GM10266 (cell line): ENCODE results near the gene C10orf90.

Source experiments
- DNase-seq: peaks from one replicate; pipeline ENCODE4 v3.0.0; 2012; ENCODE audit errors: extremely low spot score
- TF ChIP-seq, protein P1 (sequence below): IDR thresholded peaks from 2 replicates; pipeline ENCODE4 v1.5.1; 2012; ENCODE audit warnings: mild to moderate bottlenecking, low read depth; ENCODE audit not compliant: control insufficient read depth, insufficient read depth; ENCODE audit errors: missing control alignments

The C10orf90 gene

DNA sequence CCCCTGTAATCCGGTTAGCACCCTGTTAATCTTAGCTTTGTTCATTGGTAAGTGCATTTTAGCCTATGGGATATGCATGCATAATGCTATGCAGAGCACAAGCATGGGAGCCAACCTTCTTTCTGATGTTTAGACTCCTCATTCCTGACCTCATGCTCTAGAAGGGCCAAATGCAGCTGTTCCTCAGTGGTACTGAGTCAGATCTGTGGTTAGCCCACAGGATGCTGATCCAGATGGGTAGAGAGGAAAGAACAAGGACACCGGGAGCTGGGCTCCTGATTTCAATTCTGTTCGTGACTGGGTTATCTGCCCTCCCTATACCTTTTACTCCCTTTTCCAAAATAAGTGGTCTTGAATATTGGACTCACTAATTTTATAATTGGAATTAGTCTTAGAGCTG is 31.7 kb upstream of the C10orf90 start:
- no peak for DNase-seq
- TF ChIP-seq, protein P1, sequence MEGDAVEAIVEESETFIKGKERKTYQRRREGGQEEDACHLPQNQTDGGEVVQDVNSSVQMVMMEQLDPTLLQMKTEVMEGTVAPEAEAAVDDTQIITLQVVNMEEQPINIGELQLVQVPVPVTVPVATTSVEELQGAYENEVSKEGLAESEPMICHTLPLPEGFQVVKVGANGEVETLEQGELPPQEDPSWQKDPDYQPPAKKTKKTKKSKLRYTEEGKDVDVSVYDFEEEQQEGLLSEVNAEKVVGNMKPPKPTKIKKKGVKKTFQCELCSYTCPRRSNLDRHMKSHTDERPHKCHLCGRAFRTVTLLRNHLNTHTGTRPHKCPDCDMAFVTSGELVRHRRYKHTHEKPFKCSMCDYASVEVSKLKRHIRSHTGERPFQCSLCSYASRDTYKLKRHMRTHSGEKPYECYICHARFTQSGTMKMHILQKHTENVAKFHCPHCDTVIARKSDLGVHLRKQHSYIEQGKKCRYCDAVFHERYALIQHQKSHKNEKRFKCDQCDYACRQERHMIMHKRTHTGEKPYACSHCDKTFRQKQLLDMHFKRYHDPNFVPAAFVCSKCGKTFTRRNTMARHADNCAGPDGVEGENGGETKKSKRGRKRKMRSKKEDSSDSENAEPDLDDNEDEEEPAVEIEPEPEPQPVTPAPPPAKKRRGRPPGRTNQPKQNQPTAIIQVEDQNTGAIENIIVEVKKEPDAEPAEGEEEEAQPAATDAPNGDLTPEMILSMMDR, result no peak

DNA sequence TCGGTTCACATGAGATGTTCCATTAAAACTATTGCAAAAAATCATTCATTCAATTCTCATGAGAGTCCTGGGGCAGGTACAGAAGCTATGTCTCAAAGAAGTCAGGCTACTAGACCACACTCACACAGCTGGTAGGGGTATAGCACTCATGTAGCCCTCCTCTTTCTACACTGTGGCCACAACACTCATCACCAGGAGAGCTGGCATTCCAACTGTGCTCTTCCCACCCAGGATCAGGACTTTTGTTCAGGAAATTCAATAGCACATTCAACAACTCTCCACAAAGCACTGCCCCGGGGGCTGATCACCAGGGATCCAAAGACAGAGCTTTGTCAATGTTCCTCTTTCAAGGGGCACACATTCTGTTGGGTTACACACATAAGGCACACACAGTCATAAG is 31.0 kb upstream of the C10orf90 start:
- no peak for DNase-seq
- TF ChIP-seq, protein P1, result no peak

DNA sequence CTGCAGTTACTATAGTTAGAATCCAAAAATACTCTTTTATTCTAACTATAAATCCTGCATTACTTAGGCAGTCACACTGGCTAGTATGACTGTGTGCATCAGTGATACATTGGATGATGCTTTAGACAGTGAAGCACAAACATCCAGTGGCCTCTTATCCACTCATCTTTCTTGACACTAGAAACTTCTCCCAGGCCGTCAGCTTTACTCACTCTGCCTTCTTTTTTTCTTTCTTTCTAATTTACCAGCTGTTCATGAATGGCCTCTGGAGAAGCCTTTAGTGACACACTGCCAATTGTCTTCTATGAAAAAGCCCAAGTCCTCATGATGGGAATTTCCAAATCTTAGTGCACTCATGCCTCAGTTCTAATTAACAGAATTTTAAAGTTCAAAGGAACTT is 26.2 kb upstream of the C10orf90 start:
- DNase-seq, result no peak
- TF ChIP-seq, protein P1, result no peak

DNA sequence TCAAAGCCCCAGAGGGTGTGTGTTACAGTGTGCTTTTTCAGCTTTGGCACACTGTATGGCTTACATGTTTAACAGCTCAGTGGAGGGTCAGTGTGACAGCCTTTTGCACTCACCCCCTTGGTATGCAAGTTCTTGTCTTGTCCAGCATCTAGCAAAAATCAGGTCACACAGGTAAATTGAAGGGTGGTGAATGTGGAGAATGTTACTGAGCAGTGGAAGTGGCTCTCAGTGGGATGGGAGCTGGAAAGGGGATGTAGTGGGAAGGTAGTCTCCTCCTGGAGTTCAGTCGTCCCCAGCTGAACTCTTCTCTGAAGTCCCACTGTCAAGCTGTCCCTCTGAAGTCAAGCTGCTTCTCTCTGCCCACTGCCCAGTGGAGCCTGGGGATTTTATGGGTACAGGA is 21.0 kb upstream of the C10orf90 start:
- no peak for DNase-seq
- TF ChIP-seq, protein P1, result no peak

DNA sequence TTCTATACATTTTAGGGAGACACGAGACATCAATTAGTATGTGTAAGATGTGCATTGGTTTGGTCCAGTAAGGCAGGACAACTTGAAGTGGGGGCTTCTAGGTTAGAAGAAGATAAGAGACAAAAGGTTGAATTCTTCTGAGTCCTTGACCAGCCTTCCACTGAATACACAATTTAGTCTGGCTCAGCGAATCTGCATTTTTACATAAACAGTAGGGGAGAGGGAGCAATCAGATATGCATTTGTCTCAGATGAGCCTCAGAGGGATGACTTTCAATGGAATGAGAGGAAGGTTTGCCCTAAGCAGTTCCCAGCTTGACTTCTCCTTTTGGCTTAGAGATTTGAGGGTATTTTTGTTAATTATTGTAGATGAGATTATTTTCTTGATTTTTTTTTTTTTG is 20.0 kb upstream of the C10orf90 start:
- TF ChIP-seq, protein P1, result no peak
- DNase-seq, result no peak

DNA sequence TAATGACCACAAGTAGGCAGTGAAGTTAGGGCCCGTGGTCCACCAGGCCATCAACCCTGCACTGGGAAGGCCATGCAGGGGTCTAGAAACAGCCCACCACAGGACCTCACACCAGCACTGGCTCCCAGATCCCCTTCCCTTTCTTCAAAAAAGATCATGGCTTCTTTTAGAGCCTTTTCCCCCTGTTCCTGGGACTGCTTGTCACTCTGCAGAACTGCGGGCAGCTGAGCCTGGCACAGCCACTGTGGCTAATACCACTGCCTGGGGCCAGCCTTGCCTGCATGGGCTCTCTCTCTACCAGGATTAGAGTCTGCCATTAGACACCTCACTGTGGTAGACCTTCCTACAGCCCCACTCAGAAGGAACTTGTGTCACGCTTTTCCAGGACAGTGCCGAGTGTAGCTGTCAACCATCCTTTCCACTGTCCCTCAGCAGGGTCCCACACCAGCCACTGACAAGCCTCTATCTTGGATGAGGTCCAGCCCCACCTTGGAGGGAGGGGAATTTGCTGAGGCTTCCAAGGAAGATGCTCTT is 19.0 kb upstream of the C10orf90 start:
- DNase-seq, result no peak
- TF ChIP-seq, protein P1, result no peak

DNA sequence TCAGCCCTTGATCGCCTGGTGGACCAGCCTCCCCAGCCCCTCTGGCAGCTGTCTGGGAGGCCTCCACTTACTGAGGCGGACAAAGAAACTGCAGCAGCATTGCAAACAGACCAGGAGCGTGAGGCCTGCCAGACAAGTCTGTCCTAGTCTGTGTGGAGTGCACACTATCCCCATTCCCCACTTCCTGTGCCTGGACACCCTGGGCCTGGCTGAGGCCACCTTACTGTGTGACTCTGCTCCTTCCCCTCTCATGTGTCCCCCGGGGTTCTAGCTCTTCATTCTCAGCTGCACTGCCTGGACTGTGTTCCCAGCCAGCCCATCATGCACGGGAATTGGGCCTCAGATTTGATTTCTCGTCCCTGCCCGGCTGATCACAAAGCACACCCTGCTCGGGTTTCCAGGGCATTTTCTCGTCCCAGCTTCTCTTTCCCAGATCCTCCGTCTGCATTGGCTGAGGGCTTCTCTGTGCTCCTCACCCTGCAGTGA is 16.7 kb upstream of the C10orf90 start:
- no peak for DNase-seq
- TF ChIP-seq, protein P1, result no peak
